ENCODE measurements around the gene ATP6V0A1. TPM values are rescaled to one million over a fixed set of nuclear protein-coding genes. Genes with fewer than 3 reads are reported as not detected.

ATP6V0A1 gene
- total RNA-seq, 1 experiment from 2014 or later, result 53.4 TPM

DNA sequence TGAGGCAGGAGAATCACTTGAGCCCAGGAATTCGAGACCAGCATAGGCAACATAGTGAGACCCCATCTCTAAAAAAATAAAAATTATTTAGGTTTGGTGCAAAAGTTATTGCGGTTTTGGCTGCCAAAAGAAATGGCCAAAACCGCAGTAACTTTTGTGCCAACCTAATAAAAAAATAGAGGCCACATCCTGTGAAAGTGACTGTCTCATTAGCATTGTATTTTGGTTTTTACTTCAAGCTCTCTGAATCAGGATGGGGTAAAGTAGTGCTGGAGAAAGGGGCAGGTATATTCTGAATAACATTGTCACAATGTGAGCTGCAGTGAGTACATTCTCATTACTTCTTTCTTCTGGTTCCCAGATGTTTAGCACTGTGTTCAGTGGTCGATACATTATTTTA is 36.0 kb downstream of the ATP6V0A1 start:
- intact Hi-C loops (cut with micrococcal nuclease; ENCODE audit: unreplicated experiment), result no loop called here
- BruUV-seq (replicated peaks), result no TSS peak

DNA sequence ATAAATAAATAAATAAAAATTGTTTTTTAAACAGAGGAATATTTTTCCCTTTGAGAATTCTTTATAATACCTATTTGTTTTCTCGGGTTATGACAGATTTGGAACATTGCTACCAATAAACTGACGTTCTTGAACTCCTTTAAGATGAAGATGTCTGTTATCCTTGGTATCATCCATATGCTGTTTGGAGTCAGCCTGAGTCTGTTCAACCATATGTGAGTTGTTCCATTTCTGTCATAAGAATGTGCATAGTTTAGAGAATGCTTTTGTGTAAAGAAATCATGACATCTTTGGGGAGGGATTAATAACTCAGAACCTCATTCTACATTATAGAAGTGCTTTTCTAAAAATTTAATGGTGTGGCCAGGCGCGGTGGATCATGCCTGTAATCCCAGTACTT is 40.1 kb downstream of the ATP6V0A1 start:
- no peak overlapping the region for H3K27ac ChIP-seq (ENCODE audit: low read length)
- H3K36me3 ChIP-seq (ENCODE audit: control insufficient read depth, insufficient read depth, low read length), result peaks cover 13% of the 10 kb centered on the region
- ChIA-PET POLR2A (no interaction called here), CTCF (no interaction called here)
- H3K27me3 ChIP-seq (ENCODE audit: control insufficient read depth, insufficient read depth, low read length), result no peaks in the 10 kb centered on the region
- no peaks in the 10 kb centered on the region for H3K9me3 ChIP-seq (ENCODE audit: control insufficient read depth, insufficient read depth, low read depth, low read length)
- no peaks in the 10 kb centered on the region for H3K4me1 ChIP-seq (ENCODE audit: control insufficient read depth, insufficient read depth, low read length)
- intact Hi-C loops (cut with micrococcal nuclease; ENCODE audit: unreplicated experiment), result no loop called here
- in situ Hi-C loops (cut with HindIII; ENCODE audit: low pct_unique_long_range_greater_than_20kb, low sequenced_read_pairs), result no loop called here
- DNase-seq (ENCODE audit: low read depth, low spot score) (no peak), ATAC-seq (no peak)
- no peak overlapping the region for H3K4me3 ChIP-seq (ENCODE audit: low read depth in 2 of 2, low read length in 2 of 2)
- no TSS peak for BruUV-seq (replicated peaks)
- no peak for TF ChIP-seq POLR2AphosphoS5 (IDR thresholded peaks at IDR 0.05; ENCODE audit: low read depth, low read length)
- no peak for TF ChIP-seq SIN3A (IDR thresholded peaks at IDR 0.05; ENCODE audit: borderline replicate concordance, insufficient read depth, low read depth, low read length)
- no peak for TF ChIP-seq TCF7L2 (IDR thresholded peaks at IDR 0.05; ENCODE audit: low read depth, low read length)
- TF ChIP-seq REST (IDR thresholded peaks at IDR 0.05; ENCODE audit: insufficient read depth in 1 of 2, low read depth in 2 of 2, low read length in 1 of 2), result no peak
- TF ChIP-seq CTCF (IDR thresholded peaks at IDR 0.05), result no peak

More for the DNA sequence above, 36.0 kb downstream of the ATP6V0A1 start:
- Histone ChIP-seq H3K9me3 (ENCODE audit: control insufficient read depth, insufficient read depth, low read depth, low read length) (no peaks in the 10 kb centered on the region), H3K4me3 (ENCODE audit: low read depth in 2 of 2, low read length in 2 of 2) (no peak overlapping the region), H3K36me3 (ENCODE audit: control insufficient read depth, insufficient read depth, low read length) (no peaks in the 10 kb centered on the region; the same call in 1 of the 2 replicates), H3K27me3 (ENCODE audit: control insufficient read depth, insufficient read depth, low read length) (no peaks in the 10 kb centered on the region), H3K4me1 (ENCODE audit: control insufficient read depth, insufficient read depth, low read length) (no peaks in the 10 kb centered on the region), H3K27ac (ENCODE audit: low read length) (no peak overlapping the region)
- in situ Hi-C loops (cut with HindIII; ENCODE audit: low pct_unique_long_range_greater_than_20kb, low sequenced_read_pairs), result no loop called here
- ATAC-seq (no peak), DNase-seq (ENCODE audit: low read depth, low spot score) (no peak)
- TF ChIP-seq REST (IDR thresholded peaks at IDR 0.05; ENCODE audit: insufficient read depth in 1 of 2, low read depth in 2 of 2, low read length in 1 of 2), result no peak
- no peak for TF ChIP-seq TCF7L2 (IDR thresholded peaks at IDR 0.05; ENCODE audit: low read depth, low read length)
- TF ChIP-seq SIN3A (IDR thresholded peaks at IDR 0.05; ENCODE audit: borderline replicate concordance, insufficient read depth, low read depth, low read length), result no peak
- TF ChIP-seq CTCF (IDR thresholded peaks at IDR 0.05), result no peak
- TF ChIP-seq POLR2AphosphoS5 (IDR thresholded peaks at IDR 0.05; ENCODE audit: low read depth, low read length), result no peak
- ChIA-PET POLR2A (interaction anchor here (0.7 kb wide), 1 partner anchor 25 kb away, joined by 3 read pairs; no protein-coding TSS in a partner anchor), CTCF (interaction anchor here (0.7 kb wide), 1 partner anchor 32 kb away, joined by 5 read pairs; no protein-coding TSS in a partner anchor)

All from Panc1 (cell line).